ENCODE data around the gene SEMA5A. TPM values are rescaled to one million over a fixed set of nuclear protein-coding genes. Genes with fewer than 3 reads are reported as not detected.

The SEMA5A gene
- total RNA-seq, 2 donors from 2014 or later = 3.4 to 40.2 TPM

DNA sequence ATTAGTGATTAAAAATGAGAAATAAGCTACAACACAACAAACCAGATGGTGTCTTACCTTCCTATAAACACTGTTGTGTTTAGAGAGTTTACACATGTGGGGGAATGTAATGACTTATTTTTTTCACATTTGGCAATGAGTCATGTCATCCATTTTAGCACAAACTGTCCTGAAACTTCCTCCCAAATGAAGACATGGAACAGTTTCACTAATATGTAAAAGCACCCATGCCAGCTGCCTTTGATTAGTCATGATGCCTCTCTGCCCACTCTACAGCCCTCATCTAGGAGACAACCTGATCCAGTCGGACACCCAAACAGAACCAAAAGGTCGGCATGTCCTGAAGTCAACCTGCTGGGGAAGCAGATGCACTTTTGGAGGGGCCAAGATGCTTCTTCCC is 98.2 kb downstream of the SEMA5A start:
- ATAC-seq (no peak), DNase-seq (no peak)
- WGBS, 2 donors = 86 to 88% methylated on average over 2 of the region's 2 CpGs
- intact Hi-C loops (cut with DNase I) = no loop called here
- Histone ChIP-seq H3K9me3 (no peaks in the 10 kb centered on the region), H3K27me3 (no peaks in the 10 kb centered on the region), H3K4me3 (no peak overlapping the region), H3K4me1 (no peaks in the 10 kb centered on the region), H3K27ac (no peak overlapping the region), H3K36me3 (replicated peaks in 1 of 2; ENCODE audit: insufficient read depth in 1 of 2, low read depth in 2 of 2) (no peaks in the 10 kb centered on the region)
- TF ChIP-seq POLR2A (IDR thresholded peaks at IDR 0.05) = no peak

DNA sequence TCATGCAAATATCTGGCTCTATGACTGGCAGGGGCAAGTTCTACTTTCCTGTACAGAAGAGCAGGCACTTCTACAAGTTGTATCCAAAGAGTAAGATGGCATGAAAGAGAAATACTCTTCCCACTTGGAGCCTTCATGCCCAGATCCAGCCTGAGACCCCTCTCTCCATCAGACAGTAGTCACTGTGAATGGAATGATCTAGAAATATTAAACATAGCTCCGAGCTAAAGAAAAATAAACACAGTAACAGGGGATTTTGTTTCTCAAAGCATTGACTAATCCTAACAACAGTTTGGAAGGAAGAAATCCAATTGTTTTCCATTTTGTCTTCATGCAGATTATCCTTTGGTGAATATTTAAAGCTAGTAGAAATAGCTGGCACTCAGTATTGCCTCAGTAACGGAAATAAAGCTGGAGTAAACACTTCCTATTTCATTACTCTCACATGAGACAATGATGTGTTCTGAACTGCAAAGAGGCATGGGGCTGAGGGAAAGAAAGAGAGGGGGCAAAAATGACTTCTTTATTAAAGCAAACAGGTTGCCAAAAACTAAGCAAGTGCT is 100.0 kb downstream of the SEMA5A start:
- Histone ChIP-seq H3K27ac (no peak overlapping the region), H3K27me3 (no peaks in the 10 kb centered on the region), H3K4me1 (no peaks in the 10 kb centered on the region), H3K4me3 (no peak overlapping the region), H3K36me3 (replicated peaks in 1 of 2; ENCODE audit: insufficient read depth in 1 of 2, low read depth in 2 of 2) (no peaks in the 10 kb centered on the region), H3K9me3 (no peaks in the 10 kb centered on the region)
- ATAC-seq (no peak), DNase-seq (no peak)
- 54 to 72% methylated on average over 2 of the region's 2 CpGs for WGBS, 2 donors
- intact Hi-C loops (cut with DNase I) = no loop called here
- TF ChIP-seq, protein P1, sequence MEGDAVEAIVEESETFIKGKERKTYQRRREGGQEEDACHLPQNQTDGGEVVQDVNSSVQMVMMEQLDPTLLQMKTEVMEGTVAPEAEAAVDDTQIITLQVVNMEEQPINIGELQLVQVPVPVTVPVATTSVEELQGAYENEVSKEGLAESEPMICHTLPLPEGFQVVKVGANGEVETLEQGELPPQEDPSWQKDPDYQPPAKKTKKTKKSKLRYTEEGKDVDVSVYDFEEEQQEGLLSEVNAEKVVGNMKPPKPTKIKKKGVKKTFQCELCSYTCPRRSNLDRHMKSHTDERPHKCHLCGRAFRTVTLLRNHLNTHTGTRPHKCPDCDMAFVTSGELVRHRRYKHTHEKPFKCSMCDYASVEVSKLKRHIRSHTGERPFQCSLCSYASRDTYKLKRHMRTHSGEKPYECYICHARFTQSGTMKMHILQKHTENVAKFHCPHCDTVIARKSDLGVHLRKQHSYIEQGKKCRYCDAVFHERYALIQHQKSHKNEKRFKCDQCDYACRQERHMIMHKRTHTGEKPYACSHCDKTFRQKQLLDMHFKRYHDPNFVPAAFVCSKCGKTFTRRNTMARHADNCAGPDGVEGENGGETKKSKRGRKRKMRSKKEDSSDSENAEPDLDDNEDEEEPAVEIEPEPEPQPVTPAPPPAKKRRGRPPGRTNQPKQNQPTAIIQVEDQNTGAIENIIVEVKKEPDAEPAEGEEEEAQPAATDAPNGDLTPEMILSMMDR (IDR thresholded peaks at IDR 0.05) = no peak
- TF ChIP-seq POLR2A (IDR thresholded peaks at IDR 0.05) = no peak

DNA sequence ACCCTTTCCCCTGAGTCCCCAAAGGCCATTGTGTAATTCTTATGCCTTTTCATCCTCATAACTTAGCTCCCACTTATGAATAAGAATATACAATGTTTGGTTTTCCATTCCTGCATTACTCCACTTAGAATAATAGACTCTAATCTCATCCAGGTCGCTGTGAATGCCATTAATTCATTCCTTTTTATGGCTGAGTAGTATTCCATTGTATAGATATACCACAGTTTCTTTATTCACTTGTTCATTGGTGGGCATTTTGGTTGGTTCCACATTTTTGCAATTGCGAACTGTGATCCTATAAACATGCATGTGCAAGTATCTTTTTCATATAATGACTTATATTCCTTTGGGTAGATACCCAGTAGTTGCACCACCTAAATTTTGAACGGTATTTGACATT is 101.5 kb downstream of the SEMA5A start:
- no peak for DNase-seq
- no peak for TF ChIP-seq POLR2A (IDR thresholded peaks at IDR 0.05)
- TF ChIP-seq, protein P1 (IDR thresholded peaks at IDR 0.05) = no peak
- no peak for ATAC-seq
- Histone ChIP-seq H3K27ac (no peak overlapping the region), H3K4me1 (no peaks in the 10 kb centered on the region), H3K27me3 (no peaks in the 10 kb centered on the region), H3K36me3 (replicated peaks in 1 of 2; ENCODE audit: insufficient read depth in 1 of 2, low read depth in 2 of 2) (no peaks in the 10 kb centered on the region), H3K4me3 (no peak overlapping the region), H3K9me3 (no peaks in the 10 kb centered on the region)
- 79 to 89% methylated on average over 3 of the region's 3 CpGs for WGBS, 2 donors
- intact Hi-C loops (cut with DNase I) = no loop called here

DNA sequence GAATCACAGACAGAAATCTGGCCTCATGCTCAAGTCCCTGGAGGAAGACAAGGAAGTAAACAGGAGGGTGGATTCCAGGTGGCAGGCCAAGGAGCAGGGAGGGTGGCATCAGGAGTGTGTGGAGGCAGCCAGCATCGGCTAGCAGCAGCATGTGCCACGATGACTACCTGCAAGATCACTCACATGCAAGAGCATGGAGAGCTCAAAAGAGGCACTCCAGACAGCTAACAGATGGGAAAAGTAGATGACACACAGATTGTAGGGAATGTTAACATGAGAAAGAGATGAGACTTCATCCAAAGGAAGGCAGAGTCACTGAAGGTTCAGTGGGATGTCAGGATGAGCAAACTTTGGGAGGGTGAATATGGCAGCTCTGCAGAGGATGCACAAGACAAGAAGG is 104.3 kb downstream of the SEMA5A start:
- ATAC-seq (no peak), DNase-seq (no peak)
- no peaks in the 10 kb centered on the region for H3K9me3 ChIP-seq
- no peaks in the 10 kb centered on the region for H3K36me3 ChIP-seq (replicated peaks in 1 of 2; ENCODE audit: insufficient read depth in 1 of 2, low read depth in 2 of 2)
- intact Hi-C loops (cut with DNase I) = no loop called here
- H3K4me3 ChIP-seq = no peak overlapping the region
- H3K27ac ChIP-seq = no peak overlapping the region
- WGBS, 2 donors = 77 to 82% methylated on average over 2 of the region's 2 CpGs
- no peaks in the 10 kb centered on the region for H3K27me3 ChIP-seq
- no peaks in the 10 kb centered on the region for H3K4me1 ChIP-seq
- TF ChIP-seq, protein P1 (IDR thresholded peaks at IDR 0.05) = no peak
- TF ChIP-seq POLR2A (IDR thresholded peaks at IDR 0.05) = no peak

DNA sequence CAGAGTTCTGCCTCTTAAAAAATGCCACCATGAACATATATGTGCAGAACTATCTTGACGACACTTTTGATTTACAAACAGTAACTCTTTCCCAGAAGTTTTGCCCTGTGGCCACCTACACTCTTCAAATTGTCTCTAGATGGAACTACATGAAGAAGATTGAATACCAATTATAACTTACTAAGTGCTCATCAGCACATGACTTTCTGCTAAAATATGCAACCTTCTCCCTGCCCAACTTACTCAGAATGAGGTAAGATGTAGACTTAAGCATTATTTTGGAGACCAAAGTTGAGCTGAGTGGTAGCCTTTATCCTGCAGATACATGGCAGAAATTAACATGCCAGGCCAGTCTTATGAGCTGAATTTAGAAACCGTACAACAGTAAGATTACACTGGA is 105.4 kb downstream of the SEMA5A start:
- no peak overlapping the region for H3K27ac ChIP-seq
- 81 to 87% methylated on average over 2 of the region's 2 CpGs for WGBS, 2 donors
- intact Hi-C loops (cut with DNase I) = no loop called here
- no peaks in the 10 kb centered on the region for H3K9me3 ChIP-seq
- no peaks in the 10 kb centered on the region for H3K27me3 ChIP-seq
- no peak for DNase-seq
- ATAC-seq = no peak
- no peak for TF ChIP-seq POLR2A (IDR thresholded peaks at IDR 0.05)
- no peaks in the 10 kb centered on the region for H3K4me1 ChIP-seq
- no peak overlapping the region for H3K4me3 ChIP-seq
- H3K36me3 ChIP-seq (replicated peaks in 1 of 2; ENCODE audit: insufficient read depth in 1 of 2, low read depth in 2 of 2) = no peaks in the 10 kb centered on the region
